NCI-H446 treated with DMSO at 0.1 percent for 48 hours (cell line): ENCODE measurements around the gene ITGAL.
"Not testable (repeated sequence)": the region's sequence is repeated elsewhere in the genome, so short reads cannot be mapped to it uniquely, and the experiment has no call there.

Experiments
- DNase-seq: peaks from one replicate; lab custom pipeline; 2025; lab: John Stamatoyannopoulos, UW

ITGAL gene

DNA sequence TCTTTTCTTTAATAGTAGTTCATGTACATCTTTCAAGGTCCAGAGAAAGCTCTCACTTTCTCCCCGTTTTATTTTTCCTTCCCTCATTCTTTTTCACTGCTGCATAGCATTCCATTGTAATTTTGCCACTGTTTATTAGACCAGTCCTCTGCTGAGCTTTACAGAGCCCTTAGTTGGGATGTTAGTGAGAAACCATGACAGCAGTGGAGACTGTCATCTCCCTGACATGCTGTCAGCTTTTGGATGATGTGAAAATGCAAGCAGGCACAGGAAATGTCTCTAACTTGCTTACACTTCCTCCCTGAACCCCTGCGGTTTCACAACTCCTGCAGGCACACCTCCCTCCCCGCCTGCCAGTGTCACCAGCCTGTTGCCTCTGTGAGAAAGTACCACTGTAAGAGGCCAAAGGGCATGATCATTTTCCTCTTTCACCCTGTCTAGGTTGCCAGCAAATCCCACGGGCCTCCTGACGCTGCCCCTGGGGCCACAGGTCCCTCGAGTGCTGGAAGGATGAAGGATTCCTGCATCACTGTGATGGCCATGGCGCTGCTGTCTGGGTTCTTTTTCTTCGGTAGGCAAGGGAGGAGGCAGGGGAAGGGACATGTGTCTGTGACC, at the start of gene ITGAL:
Gene ITGAL (plus strand): TSS at position 415 of the 615 bp plus-strand sequence. CDS start 96 bp downstream, at position 511.
- DNase-seq: no peak

DNA sequence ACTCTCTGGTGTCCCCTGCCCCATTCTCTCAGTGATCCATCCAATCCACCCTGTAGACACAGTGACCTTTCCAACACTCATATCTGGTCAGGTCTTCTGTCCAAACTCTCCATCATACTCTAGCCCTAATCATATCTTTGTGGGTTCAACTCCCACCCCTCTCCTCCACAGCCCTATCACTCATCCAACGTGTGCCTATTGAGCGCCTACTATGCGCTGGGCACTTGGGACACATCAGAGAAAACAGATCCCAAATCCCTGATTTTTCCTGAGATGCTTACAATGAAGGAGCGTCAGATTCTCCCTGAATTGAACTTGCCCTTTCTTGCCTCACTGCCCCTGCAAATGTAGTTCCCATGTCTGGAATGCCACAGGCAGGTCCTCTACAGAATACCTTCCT, 44.5 kb upstream of the ITGAL start:
- no peak for DNase-seq

DNA sequence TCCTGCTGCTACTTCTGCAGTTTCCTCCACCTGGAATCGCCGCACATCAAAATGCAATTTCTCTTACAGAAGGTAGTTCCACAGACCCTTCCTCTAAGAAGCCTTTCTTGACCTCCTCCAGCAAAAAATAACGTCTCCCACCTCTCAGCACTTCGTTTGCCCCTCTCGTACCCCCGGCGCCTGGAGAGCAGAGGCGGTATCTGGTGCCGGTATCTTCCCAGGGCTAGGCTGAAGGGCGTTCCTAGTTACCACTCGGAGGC, 43.2 kb upstream of the ITGAL start:
- DNase-seq: no peak

DNA sequence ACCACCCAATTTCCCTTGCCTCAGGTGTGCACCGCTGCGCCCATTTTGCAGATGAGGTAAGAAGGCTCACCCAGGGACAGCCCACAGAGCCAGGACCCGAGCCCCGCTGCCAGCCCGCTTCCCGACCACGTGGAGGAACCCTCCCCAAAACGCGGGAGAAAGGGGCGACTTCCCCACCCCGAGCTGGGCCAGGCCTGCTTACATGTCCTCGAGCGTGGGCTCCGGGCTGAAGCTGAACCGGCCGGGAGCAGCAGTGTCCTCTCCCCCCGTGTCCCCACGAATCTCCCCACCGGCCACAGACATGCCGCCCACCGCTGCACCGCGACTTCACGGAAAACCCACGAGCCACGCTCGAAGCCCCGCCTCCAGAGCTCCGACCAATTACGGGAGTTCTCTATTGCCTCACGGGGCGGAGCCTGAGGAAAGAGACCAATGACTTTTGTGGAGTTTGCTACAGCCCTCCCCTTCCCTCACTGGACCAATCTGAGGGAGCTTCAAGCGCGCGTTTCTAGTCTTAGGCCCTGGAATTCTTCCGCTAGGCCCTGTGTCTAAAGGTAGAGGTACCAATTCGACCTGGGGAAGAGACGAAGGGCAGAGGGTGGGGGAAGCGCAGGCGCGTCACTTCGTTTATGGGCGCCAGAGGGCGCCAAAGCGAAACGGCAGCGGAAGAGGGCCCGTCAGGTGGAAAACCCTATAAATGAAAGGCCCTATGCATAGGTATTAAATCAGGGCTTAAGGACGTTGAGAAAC, 42.7 kb upstream of the ITGAL start, which contains the start of gene DCTPP1:
Gene DCTPP1 (minus strand): TSS at position 353 of the 750 bp plus-strand sequence. CDS start 50 bp downstream, at position 303.
- peak; percentile 97 for DNase-seq

DNA sequence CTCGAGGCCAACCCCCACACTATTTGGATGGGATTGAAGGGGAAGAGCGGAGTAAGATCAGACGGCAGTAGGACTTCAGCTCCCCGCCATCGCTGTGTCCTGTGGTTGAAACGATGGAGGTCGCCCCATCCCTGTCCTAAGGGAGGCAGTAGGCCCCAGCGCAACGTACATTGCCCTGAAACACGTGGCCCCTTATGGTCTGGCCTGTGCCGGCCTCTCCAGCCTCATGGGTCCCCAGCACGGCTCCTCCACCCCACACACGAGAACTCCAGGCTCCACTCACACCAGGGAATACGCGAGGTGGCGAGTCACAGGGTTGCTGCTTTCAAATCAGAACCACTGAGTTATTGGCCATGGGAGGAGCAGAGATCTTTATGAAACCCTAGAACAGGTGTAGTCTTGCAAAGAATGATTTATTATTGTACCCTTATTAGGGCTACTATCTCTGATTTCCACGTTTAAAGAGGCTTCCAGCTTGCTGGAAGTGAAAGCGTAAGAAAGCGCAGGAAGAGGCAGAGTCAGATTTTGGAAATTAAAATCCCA, 42.0 kb upstream of the ITGAL start:
- no peak for DNase-seq

DNA sequence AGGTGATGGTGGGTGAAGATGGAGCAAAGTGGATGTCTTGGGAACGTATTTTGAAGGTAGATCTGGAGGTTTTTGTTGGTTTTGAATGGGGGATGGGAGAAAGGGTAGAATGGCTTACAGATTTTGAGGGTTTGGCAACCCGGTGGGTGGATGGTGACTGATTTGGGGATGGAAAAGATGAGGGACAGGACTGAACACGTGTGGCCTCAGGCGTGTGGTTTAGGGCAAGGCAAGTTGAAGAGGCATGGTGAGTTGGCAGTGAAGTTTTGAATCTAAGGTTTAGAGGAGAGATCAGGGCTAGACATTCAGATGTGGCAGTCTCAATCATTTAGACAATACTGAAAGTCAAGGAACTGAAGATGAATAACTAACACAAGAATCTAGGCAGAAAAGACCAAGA, 37.7 kb upstream of the ITGAL start:
- no peak for DNase-seq

DNA sequence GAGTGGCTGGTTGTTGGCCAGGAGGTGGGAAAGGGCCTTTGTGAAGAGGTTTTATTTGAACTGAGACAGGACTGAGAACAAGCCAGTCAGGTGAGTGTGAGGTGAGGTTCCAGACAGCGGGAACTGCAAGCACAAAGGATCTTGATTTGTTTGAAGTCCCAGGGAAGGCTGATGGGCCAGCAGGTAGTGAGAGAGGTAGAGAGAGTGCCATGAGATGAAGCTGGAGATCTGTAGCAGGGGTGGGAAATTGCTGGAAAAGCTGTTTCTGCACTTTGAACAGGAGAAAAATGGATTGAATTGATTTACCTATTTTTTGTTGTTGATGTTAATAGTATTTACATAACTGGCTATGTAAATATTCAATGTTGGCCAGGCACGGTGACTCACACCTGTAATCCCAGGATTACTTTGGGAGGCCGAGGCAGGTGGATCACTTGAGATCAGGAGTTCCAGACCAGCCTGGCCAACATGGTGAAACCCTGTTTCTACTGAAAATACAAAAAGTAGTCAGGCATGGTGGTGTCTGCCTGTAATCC, 35.0 kb upstream of the ITGAL start:
- DNase-seq: no peak

DNA sequence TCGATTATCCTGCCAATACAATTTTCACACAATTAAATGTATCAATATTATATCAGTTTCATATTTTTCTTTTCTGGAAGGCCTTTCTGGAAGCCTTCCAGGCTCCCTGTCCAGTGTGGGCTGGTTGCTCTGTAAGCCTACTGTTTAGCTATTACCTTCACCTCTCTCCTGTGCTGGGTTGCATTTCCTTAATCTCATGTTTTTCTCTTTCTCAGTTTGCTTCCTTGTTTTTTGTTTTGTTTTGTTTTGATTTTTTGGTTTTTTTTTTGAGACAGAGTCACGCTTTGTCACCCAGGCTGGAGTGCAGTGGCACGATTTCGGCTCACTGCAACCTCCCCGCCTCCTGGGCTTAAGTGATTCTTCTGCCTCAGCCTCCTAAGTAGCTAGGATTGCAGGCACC, 33.7 kb upstream of the ITGAL start:
- DNase-seq: no peak

DNA sequence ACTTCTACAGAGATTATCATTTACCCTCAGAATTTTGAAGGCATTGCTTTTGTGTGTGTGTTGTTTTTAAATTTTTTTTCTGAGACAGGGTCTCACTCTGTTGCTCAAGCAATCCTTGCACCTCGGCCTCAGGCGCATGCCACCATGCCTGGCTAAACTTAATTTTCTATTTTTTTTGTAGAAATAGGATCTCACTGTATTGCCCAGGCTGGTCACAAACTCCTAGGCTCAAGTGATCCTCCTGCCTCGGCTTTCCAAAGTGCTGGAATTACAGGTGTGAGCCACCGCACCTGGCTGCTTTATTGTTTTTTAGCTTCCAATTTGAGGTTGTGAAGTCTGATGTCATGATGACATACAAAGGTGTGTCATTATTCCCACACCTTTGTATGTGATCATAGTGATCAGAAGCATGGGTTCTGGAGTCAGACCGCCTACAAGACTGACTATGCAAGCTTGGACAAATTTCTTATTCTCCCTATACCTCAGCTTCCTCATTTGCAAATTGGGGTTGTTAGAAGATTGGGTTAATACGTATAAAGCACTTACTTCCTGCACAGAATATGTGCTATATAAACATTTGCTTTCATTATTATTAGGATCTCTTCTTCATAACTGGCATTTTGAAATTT, 32.7 kb upstream of the ITGAL start:
- no peak for DNase-seq

DNA sequence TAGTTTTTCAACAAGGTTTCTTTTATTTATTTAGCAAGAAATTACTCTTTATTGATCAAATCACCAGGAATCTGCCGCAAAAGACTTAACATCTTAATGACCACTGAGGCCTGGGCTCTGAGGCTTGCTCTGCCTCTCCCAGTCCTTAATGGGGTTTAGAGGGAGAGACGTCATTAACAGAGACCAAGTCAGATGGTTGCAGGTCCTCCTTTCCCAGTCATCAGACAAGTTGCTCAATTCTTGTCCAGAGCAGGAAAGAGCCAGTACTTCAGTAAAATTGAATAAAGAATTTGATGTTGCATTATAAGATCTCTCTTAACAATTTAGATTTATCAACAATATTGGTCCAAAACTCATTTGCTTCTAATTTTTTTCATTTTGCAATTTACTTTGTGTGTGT, 28.9 kb upstream of the ITGAL start:
- DNase-seq: no peak

DNA sequence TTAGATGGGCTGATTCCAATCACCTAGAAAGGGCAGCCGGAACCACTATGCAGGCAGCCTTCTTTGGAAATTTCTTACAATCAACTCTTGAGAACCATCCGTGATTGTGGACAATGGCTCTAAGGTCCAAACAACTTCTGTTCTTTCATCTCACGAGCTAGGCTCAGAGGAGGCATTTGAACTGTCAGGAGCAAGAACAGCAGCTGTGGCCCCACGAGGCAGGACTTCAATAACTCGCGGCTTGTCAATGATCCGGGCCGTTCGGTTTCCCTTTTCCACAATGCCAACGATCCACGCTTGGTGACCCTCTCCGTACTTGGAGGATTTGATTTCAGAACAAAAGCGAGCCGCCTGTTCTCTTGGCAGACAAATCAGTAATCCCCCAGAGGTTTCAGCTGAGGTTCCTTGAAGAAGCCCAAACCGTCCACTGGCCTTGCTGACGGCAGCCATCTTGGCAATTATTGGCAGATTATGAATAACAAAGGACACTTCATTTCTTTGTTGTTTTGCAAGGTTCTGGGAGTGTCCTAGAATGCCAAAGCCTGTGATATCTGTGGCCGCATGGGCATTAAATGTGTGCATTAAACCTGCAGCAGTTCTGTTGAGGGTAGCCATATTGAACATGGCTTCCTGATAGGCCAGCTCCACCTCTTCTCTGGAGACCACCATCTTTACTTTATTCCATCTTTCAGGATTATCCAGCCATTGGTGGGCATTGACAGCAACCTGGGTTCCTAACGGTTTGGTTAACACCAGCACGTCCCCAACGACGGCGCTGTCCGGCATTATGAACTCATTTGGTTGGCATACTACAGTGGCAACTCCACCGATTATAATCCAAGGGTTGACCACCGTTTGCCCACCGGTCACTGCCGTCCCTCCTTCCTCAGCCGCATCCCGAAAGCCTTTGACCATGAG, 28.1 kb upstream of the ITGAL start:
- no peak for DNase-seq

DNA sequence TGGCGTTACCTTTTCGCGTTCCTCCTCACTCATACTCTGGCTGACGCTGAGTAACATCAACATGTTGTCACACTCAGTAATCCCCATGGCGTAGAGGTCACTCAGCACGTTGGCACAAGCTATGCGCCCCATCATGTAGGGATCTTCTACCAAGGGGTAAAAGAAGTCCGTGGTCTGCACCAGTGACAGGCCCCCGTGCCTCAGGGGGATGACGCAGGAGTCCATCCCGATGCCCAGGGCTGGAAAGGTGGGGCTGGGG, 27.5 kb upstream of the ITGAL start:
- no peak for DNase-seq

DNA sequence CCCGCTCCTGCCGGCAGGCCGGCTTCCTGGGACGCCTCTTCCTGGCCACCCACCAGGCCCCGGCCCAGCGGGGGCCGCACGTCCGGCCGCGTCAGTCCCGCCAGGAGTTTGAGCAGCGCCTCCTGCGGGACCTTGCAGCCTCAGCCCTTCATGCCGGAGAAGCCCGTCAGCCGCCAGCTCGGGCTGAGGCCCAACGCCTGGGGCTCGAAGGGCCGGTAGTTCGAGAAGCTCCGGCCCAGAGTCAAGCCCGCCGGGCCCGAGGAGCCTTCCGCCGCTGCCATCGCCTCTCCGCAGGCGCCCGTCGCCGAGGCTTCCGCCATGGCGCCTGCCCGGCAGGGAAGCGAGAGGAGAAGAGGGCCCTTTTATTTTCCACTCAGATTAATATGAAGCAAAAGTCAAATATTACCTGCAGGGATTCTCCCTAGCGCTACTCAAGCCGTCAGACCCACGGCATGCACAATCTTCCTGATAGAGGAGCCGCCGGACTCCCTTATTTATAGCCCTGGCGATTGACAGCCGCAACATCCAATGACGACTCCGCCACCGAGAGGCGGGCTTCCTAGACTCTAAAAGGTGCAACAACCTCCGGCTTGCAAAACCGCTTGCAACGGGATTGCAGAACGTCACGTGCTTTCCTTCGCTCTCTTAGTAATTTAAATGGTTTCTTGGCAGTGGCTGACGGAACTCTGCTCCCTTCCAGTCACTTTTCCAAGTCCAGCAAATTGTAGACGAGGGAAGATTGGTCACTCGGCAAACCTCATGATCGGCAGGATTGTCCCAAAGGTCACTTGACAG, 26.9 kb upstream of the ITGAL start, which contains the start of gene SEPHS2:
Gene SEPHS2 (minus strand): TSS at position 467 of the 795 bp plus-strand sequence. CDS start 147 bp downstream, at position 320.
- peak; percentile 93 for DNase-seq

DNA sequence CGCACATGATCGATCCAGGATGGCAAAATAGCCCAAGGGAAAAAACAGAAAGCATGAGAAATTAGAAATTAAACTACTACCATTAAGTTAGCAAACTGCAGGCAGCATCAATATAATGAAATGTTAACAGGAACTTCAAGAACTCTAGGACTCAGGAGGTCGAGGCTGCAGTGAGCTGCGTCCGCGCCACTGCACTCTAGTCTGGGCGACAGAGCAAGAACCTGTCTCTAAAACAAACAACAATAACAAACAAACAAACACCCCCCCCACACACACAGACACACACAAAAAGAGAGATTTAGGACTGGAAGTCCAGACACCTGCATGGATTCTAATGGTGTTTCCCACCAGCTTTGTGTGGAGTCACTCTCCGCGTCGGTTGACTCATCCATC, 26.3 kb upstream of the ITGAL start:
- no peak for DNase-seq

DNA sequence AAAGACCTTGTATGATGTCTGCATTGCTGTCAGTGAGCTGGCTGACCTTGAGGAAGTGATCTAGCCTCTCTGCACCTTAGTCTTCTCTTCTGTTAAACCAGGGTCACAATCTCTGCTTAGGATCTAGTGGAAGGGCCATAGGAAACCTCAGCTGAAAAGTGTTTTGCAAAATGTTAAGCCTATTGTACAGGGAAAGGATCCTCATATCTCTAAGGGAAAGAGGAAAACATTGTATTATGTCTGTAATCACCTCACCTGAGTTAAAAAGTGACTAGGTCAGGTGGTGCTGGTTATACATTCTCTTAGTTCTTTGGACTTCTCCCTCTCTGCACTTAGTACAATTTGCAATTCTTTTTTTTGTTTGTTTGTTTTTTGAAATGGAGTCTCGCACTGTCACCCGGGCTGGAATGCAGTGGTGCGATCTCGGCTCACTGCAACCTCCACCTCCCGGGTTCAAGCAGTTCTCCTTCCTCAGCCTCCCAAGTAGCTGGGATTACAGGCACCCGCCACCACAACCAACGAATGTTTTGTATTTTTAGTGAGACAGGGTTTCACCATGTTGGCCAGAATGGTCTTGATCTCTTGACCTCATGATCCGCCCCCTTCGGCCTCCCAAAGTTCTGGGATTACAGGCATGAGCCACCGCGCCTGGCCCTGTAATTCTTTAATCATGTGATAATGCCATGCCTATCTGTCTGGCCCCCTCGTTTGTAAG, 24.9 kb upstream of the ITGAL start:
- DNase-seq: no peak

DNA sequence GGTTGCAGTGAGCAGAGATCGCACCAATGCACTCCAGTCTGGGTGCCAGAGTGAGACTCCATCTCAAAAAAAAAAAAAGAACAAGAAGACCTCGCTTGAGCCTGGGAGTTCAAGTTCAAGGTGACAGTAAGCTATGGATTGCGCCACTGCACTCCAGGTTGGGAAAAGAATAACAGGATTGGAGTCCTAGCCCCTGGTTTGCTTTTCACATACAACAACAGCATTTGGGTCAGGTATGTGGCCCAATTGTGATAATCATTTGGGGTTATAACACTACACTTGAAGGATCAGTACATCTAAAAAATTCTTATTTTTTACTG, 23.5 kb upstream of the ITGAL start:
- no peak for DNase-seq

DNA sequence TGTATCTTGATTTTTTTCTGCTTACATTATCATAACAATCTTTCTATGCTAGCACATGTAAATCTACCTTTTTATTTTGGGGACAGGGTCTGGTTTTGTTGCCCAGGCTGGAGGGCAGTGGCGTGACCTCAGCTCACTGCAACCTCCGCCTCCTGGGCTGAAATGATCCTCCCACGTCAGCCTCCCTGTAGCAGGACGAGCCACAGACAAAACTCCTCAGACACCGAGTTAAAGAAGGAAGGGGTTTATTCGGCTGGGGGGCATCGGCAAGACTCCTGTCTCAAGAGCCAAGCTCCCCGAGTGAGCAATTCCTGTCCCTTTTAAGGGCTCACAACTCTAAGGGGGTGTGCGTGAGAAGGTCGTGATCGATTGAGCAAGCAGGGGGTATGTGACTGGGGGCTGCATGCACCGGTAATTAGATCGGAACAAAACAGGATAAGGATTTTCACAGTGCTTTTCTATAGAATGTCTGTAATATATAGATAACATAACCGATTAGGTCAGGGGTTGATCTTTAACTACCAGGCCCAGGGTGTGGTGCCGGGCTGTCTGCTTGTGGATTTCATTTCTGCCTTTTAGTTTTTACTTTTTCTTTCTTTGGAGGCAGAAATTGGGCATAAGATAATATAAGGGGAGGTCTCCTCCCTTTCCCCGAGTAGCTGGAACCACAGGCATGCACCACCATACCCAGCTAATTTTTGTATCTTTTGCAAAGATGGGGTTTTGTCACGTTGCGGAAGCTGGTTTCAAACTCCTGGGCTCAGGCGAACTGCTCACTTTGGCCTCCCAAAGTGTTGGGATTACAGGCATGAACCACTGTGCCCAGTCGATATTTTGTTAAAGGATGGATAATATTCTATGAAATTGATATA, 19.6 kb upstream of the ITGAL start:
- DNase-seq: not testable (repeated sequence)

DNA sequence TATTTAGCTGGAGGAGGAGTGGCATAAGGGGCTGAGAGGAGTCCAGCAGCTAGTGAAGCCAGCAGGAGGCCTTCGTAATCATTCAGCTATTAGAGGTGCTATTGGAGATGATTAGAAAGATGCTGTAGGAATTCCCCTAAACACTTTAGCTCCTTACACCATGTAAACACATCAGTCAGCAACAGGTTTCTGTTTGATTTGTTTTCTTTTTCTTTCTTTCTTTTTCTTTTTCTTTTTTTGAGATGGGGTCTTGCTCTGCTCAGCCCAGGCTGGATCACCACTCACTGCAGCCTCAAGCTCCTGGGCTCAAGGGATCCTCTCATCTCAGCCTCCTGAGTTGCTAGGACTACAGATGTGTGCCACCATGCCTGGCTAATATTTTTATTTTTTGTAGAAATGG, 16.2 kb upstream of the ITGAL start:
- DNase-seq: no peak

DNA sequence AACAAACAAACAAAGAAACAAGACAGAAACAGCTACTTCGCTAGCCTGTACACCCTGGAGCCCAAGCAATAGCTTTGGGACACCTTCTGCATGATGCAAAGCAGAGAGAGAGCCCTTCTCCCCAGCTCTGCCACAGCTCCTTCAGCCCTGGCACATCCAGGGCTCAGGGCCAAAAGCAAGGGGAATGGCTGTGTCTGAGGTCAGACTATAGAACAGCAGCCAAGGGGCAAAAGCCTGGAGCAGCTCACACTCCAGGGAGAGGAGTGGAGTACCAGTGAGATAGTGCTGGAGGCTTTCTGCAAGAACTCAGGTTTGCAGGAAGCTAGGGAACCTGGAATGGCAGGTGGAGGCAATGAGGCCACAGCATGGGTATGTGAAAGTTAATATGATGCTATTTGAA, 15.3 kb upstream of the ITGAL start:
- DNase-seq: no peak
